ENCODE measurements around the gene AP1G1.

DNA sequence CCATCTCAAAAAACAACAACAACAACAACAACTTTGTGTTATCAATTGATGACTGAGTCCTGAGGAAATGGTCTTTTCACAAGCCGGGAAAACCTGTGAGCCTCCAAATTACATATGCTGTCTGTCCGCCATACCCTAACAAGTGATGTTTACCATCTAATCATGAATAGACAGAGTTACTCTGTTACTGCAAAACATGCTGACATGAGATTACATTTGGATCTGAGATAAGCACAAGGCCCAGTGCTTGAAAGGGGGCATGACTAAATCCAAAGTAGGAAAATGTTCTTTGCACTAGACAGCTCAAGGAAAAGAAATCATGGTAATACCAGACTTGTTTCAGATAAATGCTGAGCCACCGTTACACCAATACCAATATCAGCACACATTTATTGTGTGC, 28.5 kb upstream of the AP1G1 start:
- TF ChIP-seq, protein P1, sequence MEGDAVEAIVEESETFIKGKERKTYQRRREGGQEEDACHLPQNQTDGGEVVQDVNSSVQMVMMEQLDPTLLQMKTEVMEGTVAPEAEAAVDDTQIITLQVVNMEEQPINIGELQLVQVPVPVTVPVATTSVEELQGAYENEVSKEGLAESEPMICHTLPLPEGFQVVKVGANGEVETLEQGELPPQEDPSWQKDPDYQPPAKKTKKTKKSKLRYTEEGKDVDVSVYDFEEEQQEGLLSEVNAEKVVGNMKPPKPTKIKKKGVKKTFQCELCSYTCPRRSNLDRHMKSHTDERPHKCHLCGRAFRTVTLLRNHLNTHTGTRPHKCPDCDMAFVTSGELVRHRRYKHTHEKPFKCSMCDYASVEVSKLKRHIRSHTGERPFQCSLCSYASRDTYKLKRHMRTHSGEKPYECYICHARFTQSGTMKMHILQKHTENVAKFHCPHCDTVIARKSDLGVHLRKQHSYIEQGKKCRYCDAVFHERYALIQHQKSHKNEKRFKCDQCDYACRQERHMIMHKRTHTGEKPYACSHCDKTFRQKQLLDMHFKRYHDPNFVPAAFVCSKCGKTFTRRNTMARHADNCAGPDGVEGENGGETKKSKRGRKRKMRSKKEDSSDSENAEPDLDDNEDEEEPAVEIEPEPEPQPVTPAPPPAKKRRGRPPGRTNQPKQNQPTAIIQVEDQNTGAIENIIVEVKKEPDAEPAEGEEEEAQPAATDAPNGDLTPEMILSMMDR (conservative IDR thresholded peaks at IDR 0.05; ENCODE audit: low read length), result no peak
- TF ChIP-seq EZH2phosphoT487 (IDR thresholded peaks at IDR 0.05; ENCODE audit: borderline replicate concordance, low read depth, low read length), result no peak

Data from OCI-LY7 (cell line).